ENCODE results near the gene DELE1.

The DELE1 gene

DNA sequence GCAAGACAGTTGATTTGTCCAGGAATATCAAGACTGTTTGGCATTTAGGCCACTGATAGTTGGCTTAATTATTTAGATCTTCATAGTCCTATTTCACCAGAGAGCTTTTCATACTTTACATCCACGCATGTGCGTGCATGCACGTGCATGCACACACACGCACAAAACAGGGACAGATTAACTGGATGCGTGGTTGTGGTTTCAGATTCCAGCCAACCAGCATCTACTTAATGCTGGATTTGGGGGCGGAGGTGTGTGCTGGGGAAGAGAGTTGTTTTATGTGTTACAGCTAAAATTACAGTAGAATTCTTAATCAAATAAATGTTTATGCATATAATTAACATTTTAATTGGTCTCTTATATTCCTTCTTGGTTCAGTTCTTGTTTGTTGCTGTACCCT lies 52.5 kb downstream of the DELE1 start:
- H2AFZ ChIP-seq (ENCODE audit: low read depth, low read length), result no peak overlapping the region
- no peaks in the 10 kb centered on the region for H3K4me1 ChIP-seq (ENCODE audit: insufficient read depth, low read length)
- no peaks in the 10 kb centered on the region for H3K9me3 ChIP-seq (ENCODE audit: low read length)
- H3K4me3 ChIP-seq (ENCODE audit: low read length), result no peak overlapping the region
- H3K36me3 ChIP-seq (ENCODE audit: insufficient read depth, low read length), result peaks cover 65% of the 10 kb centered on the region
- H3K27me3 ChIP-seq (ENCODE audit: insufficient read depth, low read length), result no peaks in the 10 kb centered on the region

DNA sequence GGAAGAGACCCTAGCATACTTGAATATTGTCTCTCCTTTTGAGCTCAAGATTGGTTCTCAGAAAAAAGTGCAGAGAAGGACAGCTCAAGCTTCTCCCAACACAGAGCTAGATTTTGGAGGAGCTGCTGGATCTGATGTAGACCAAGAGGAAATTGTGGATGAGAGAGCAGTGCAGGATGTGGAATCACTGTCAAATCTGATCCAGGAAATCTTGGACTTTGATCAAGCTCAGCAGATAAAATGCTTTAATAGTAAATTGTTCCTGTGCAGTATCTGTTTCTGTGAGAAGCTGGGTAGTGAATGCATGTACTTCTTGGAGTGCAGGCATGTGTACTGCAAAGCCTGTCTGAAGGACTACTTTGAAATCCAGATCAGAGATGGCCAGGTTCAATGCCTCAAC lies 54.7 kb downstream of the DELE1 start:
- Histone ChIP-seq H3K4me1 (ENCODE audit: insufficient read depth, low read length) (no peaks in the 10 kb centered on the region), H3K36me3 (ENCODE audit: insufficient read depth, low read length) (peaks cover 72% of the 10 kb centered on the region)

DNA sequence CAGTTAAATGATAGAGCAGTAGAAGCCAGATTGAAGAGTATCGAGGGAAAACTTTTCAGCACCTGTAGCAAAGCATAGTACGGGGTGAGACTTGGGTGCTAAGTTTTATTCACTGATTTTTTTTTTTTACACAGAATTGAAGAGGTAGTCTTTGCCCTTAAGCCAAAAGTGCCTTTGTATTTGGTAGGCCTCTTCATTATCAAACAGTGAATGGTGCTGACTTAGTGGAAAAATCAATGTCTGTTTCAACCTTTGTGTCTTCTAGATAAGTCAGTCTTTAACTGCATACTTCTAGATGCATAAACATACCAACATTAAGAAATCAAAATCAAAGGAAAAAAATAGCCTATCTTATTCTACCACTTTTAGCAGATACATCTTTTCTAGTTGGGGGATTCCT lies 59.0 kb downstream of the DELE1 start:
- H3K4me3 ChIP-seq (ENCODE audit: low read length), result no peak overlapping the region
- peaks cover 80% of the 10 kb centered on the region for H3K36me3 ChIP-seq (ENCODE audit: insufficient read depth, low read length)
- H3K4me1 ChIP-seq (ENCODE audit: insufficient read depth, low read length), result no peaks in the 10 kb centered on the region
- H2AFZ ChIP-seq (ENCODE audit: low read depth, low read length), result no peak overlapping the region
- H3K9me3 ChIP-seq (ENCODE audit: low read length), result no peaks in the 10 kb centered on the region
- no peaks in the 10 kb centered on the region for H3K27me3 ChIP-seq (ENCODE audit: insufficient read depth, low read length)

More for the DNA sequence above, 54.7 kb downstream of the DELE1 start:
- Histone ChIP-seq H3K27me3 (ENCODE audit: insufficient read depth, low read length) (no peaks in the 10 kb centered on the region), H3K4me3 (ENCODE audit: low read length) (no peak overlapping the region), H2AFZ (ENCODE audit: low read depth, low read length) (no peak overlapping the region), H3K9me3 (ENCODE audit: low read length) (no peaks in the 10 kb centered on the region)

DNA sequence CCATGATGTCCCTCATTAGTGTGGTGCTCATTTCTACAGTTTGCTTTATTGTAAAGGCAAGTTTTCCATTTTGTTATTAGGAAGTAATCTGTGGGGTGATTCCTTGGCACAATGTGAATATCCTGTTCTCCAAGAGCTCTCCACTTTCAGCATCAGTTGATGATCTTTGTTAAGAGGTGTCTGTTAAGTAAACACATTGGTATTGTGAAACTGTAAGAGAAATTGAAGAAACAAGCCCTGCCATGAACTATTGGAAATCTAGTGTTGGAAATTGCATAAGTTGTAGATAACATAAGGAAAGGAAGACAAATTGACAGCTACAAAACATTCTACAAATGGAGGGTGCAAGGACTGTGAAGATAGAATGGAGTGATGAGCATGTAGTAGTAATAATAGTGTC lies 62.4 kb downstream of the DELE1 start:
- Histone ChIP-seq H3K4me3 (ENCODE audit: low read length) (no peak overlapping the region), H3K36me3 (ENCODE audit: insufficient read depth, low read length) (peaks cover 67% of the 10 kb centered on the region), H3K9me3 (ENCODE audit: low read length) (no peaks in the 10 kb centered on the region), H3K4me1 (ENCODE audit: insufficient read depth, low read length) (no peaks in the 10 kb centered on the region), H3K27me3 (ENCODE audit: insufficient read depth, low read length) (no peaks in the 10 kb centered on the region), H2AFZ (ENCODE audit: low read depth, low read length) (no peak overlapping the region)

DNA sequence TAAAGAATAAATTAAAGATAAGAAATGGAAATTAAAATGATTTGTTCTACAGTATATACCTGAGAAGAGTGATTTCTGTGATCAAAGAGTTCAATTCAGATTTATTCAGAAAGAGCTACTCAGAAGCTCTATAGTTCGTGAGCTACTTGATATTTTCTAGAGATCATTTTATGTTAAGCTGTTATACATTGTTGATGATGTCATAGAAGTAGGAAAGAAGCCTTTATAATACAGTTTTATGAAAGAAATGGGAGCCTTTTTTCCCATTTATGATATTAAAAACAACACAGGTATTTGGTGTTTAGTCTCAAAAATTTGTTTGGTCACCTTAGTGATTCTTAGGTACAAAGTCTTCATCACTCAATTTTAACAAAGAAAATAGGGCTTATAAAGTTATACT lies 66.0 kb downstream of the DELE1 start:
- H3K27me3 ChIP-seq (ENCODE audit: insufficient read depth, low read length), result no peaks in the 10 kb centered on the region
- H3K36me3 ChIP-seq (ENCODE audit: insufficient read depth, low read length), result peaks cover 57% of the 10 kb centered on the region
- H3K4me3 ChIP-seq (ENCODE audit: low read length), result no peak overlapping the region
- no peak overlapping the region for H2AFZ ChIP-seq (ENCODE audit: low read depth, low read length)
- H3K4me1 ChIP-seq (ENCODE audit: insufficient read depth, low read length), result no peaks in the 10 kb centered on the region
- no peaks in the 10 kb centered on the region for H3K9me3 ChIP-seq (ENCODE audit: low read length)

Measured in neuron (in vitro differentiated cells).